Islet of Langerhans (tissue), 1 donor: ENCODE measurements around the gene IGF1R.
"Not testable (repeated sequence)": the region's sequence is repeated elsewhere in the genome, so short reads cannot be mapped to it uniquely, and the experiment has no call there.

Source experiments
- FAIRE-seq: peaks from one replicate; lab custom pipeline; 2011; peaks lifted over from hg19 to GRCh38; lab: Jason Lieb, UNC

IGF1R gene

DNA sequence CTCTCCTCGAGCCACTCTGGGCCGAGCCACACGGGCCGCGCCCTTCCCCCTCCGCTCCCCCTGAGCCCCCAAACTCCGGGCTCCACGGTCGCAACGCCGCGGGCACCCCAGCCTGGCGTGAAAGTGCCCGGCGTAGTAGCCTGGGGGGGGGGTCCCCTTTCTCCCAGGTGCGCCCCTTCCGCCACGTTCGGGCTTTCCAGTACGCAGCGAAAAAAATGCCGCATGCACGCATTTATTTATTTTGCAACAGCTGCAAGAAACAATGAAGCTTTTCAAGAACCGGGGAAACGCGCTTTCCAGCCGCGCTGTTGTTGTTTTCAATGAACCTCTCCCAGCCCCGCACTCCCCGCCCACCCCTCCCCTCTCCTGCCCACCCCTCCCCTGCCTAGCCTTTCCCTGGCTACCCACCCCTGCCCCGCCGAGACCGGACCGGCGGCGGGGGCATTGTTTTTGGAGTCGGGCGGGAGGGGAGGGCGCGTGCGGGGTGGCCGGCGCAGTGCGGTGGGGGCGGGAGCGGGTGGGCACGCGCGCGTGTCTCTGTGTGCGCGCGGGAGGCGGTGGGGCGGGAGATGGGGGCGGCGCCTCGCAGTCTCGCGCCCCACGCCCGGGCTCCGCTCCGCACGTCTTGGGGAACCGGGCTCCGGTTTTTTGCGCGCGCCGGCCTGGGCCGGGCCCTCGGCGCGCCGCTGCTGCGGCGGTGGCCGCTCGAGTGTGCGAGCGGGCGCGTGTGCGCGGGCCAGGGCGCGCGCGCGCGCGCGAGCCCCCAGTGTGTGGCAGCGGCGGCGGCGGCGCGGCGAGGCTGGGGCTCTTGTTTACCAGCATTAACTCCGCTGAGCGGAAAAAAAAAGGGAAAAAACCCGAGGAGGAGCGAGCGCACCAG lies at the start of gene IGF1R:
Gene IGF1R (plus strand): TSS at position 766 of the 880 bp plus-strand sequence. CDS start 1,043 bp downstream, outside the sequence.
- no peak for FAIRE-seq

- no peak for FAIRE-seq
Measured at GRCh38 chr15:98599909-98600691, 48.2 kb upstream of the IGF1R start.

DNA sequence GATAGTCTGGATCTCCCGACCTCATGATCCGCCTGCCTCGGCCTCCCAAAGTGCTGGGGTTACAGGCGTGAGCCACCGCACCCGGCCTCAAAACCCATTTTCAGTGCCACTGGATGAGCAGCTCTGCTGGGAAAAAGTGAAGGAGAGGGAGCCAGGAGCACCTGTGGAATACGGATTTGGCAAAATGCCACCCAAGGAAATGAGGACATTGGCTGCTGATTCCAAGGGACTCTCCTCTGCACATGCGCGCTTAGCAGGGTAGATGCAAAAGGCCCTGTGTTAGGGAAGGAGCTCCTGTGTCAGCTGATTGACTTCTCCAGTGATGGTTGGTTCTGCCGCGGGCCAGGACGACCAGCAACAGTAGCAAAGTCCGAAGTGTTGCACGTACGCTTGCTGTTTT lies 43.4 kb upstream of the IGF1R start:
- FAIRE-seq: no peak

GRCh38 chr15:98609144-98609852 lies 39.0 kb upstream of the IGF1R start:
- no peak for FAIRE-seq

DNA sequence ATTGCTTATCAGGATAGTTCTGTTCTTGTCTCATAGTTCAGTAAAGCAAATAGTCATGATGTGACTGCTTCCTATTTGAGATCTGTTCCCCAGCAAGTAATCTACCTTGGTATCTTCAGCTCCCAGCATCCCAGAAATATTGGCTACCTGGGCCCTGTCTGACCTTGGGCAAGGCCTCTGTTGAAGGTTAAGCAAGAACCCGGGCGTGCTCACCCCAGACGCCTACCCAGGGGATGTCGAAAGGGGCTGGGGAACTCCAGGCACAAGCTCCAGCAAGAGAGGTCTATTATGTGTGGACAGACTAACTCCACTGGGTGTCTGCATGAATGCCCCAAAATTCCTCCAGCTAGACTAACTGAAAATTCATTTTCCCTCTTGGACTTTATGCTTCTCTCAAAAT lies 37.3 kb upstream of the IGF1R start:
- FAIRE-seq: no peak

GRCh38 chr15:98611808-98612207 lies 36.5 kb upstream of the IGF1R start:
- no peak for FAIRE-seq

- FAIRE-seq: no peak
Measured at GRCh38 chr15:98612490-98613110, 35.7 kb upstream of the IGF1R start.

- no peak for FAIRE-seq
Measured at GRCh38 chr15:98614681-98615080, 33.7 kb upstream of the IGF1R start.

DNA sequence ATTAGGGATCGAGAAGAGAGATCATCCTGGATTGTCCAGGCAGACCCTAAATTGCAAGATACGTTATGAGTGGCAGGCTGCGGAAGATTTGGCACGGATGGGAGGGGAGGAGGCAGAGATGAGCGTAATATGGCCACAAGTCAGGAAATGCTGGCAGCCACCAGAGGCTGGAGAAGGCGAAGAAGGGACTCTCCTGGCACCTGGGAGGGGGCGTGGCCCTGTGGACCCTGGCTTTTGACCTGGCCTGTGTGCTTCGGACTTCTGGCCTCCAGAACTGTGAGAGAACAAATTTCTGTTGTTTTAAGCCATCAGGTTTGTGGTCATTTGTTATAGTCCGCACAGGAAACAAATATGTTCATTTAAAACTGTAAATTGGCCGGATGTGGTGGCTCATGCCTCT lies 31.9 kb upstream of the IGF1R start:
- FAIRE-seq: no peak

DNA sequence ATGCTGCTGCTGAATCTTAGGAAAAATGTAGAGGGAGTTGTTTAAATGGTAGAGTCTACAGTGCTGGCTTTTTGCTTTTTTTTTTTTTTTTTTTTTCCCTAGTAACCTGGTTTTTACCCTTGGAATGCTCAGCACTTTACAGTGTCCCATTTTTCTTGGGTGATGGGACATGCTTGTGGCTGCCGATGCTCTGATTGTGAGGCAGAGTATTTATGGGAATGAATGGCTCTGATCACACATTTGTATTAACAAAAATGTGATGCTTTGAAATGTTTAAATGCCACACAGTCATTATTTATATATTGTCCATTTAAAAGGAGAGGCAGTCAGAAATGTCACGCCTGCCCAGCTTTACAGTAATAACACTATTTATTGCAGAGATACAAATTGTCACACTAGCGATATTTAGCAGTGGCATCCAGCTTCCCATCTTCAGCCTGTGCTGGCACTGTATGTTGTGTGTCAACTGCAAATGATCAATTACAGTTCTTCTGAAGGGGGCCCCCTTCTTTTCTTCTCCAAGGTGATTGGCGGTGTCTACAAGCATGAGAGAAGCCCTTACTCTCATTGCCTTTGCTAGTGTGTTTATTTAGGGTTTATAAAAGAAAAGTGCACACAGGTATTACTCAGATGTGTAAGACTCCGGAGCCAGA lies 30.9 kb upstream of the IGF1R start:
- FAIRE-seq: no peak

DNA sequence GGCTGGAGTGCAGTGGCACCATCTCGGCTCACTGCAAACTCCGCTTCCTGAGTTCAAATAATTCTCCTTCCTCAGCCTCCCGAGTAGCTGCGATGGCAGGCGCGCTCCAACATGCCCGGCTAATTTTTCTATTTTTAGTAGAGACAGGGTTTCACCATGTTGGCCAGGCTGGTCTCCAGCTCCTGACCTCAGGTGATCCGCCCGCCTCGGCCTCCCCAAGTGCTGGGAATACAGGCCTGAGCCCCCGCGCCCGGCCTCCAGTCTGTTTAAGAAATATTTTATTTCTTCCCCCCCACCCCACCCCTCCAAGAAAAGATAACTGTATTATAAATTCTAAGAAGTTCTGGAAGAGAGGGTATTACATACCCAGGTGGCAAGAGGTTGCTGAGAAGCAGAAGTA lies 29.8 kb upstream of the IGF1R start:
- FAIRE-seq: not testable (repeated sequence)

- no peak for FAIRE-seq
Measured at GRCh38 chr15:98620020-98620419, 28.3 kb upstream of the IGF1R start.

- no peak for FAIRE-seq
Measured at GRCh38 chr15:98621021-98621420, 27.3 kb upstream of the IGF1R start.

GRCh38 chr15:98625614-98626013 lies 22.7 kb upstream of the IGF1R start:
- FAIRE-seq: no peak

GRCh38 chr15:98626153-98626552 lies 22.2 kb upstream of the IGF1R start:
- FAIRE-seq: no peak

DNA sequence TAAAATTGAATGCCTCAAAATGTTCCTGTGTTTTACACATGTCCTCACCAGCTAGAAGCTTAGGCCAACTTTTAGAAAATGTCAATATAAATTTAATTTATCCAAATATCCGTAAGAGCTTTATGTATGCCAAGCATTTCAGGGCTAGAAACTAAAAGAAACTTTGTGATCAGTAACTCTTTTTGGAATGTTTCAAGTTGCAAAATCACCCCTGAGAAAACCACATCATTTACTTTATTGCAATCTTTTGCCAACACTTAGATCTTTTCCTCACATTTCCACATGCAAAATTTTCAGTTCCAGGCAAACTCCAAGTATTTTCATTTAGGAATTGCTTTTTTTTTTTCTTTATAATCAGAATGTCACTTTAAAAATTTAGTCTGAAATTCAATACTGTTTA lies 20.1 kb upstream of the IGF1R start:
- no peak for FAIRE-seq

GRCh38 chr15:98635848-98636247 lies 12.5 kb upstream of the IGF1R start:
- FAIRE-seq: no peak

- no peak for FAIRE-seq
Measured at GRCh38 chr15:98643115-98643514, 5.2 kb upstream of the IGF1R start.

DNA sequence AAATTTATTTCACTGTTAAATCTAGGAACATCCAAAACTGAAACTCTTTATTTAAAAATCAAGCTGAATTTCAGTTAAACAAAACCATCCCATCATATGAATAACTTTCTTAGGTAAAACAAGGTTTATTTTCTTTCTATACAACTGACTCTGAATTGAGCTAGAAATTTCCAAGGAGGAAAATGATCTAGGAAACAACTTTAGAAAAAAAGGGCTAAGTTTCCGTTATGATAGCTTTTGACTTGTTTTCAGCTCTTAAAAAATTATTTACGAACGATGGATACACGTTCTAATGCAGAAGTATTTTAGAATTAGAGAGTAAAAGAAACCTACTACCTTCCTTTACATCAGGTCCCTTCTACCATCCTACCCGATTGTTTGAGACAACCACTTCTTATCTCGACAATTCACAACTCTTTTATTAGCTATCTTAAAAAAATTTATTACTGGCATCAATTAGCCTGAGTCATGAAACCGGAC lies 1.8 kb upstream of the IGF1R start:
- FAIRE-seq: peak; percentile 51

GRCh38 chr15:98647026-98647773 lies 1.1 kb upstream of the IGF1R start:
- no peak for FAIRE-seq
